ENCODE results near the gene ATP6V1A.

The ATP6V1A gene

GRCh38 chr3:113741620-113742019 lies 5.2 kb upstream of the ATP6V1A start:
- peaks cover 34 to 58% (median 48%) of the 10 kb centered on the region in 10 experiments for H3K4me1 ChIP-seq
- no peak overlapping the region for H3K27ac ChIP-seq
- peaks cover 79 to 90% (median 84%) of the 10 kb centered on the region in 11 experiments; a peak in 21 of 22 replicates for H4K20me1 ChIP-seq
- no peak for TF ChIP-seq Cebpa-rat (IDR thresholded peaks at IDR 0.05)
- no peaks in the 10 kb centered on the region for H3K27me3 ChIP-seq
- H3K36me3 ChIP-seq = peaks cover 0 to 27% (median 9%) of the 10 kb centered on the region in 11 experiments; a peak in 7 of 22 replicates
- no peak overlapping the region for H3K4me3 ChIP-seq
- peak overlapping the region in 6 of 11 experiments; percentile 5 to 96 (median 28); a peak in 6 of 22 replicates for H3K4me2 ChIP-seq
- H3K9me3 ChIP-seq (replicated peaks in 1 of 11) = no peaks in the 10 kb centered on the region
- no peak overlapping the region for H3K9ac ChIP-seq

GRCh38 chr3:113743006-113743630 lies 3.7 kb upstream of the ATP6V1A start:
- H3K27ac ChIP-seq = peak overlapping the region in 1 of 11 experiments; percentile 100; a peak in 1 of 22 replicates
- no peaks in the 10 kb centered on the region for H3K9me3 ChIP-seq (replicated peaks in 1 of 11)
- TF ChIP-seq Cebpa-rat (IDR thresholded peaks at IDR 0.05) = no peak
- peaks cover 30 to 54% (median 44%) of the 10 kb centered on the region in 10 experiments for H3K4me1 ChIP-seq
- H3K4me2 ChIP-seq = peak overlapping the region; percentile 84 to 99 (median 90); a peak in 21 of 22 replicates
- peaks cover 0 to 27% (median 9%) of the 10 kb centered on the region in 11 experiments; a peak in 7 of 22 replicates for H3K36me3 ChIP-seq
- H3K27me3 ChIP-seq = no peaks in the 10 kb centered on the region
- peak overlapping the region in 5 of 10 experiments; percentile 77 to 97 (median 91); a peak in 8 of 20 replicates for H3K4me3 ChIP-seq
- H4K20me1 ChIP-seq = peaks cover 64 to 75% (median 69%) of the 10 kb centered on the region in 11 experiments; a peak in 21 of 22 replicates
- peak overlapping the region in 8 of 11 experiments; percentile 11 to 99 (median 96); a peak in 7 of 22 replicates for H3K9ac ChIP-seq

GRCh38 chr3:113744941-113745755 lies 1.7 kb upstream of the ATP6V1A start:
- TF ChIP-seq Cebpa-rat (IDR thresholded peaks at IDR 0.05) = no peak
- Histone ChIP-seq H3K9ac (peak overlapping the region; percentile 89 to 99 (median 96)), H3K36me3 (peaks cover 0 to 27% (median 9%) of the 10 kb centered on the region in 11 experiments; a peak in 7 of 22 replicates), H4K20me1 (peaks cover 48 to 68% (median 49%) of the 10 kb centered on the region in 11 experiments; a peak in 21 of 22 replicates), H3K4me1 (peaks cover 43 to 67% (median 59%) of the 10 kb centered on the region in 10 experiments), H3K27me3 (no peaks in the 10 kb centered on the region), H3K27ac (peak overlapping the region; percentile 96 to 100 (median 98)), H3K4me3 (peak overlapping the region; percentile 73 to 97 (median 88)), H3K4me2 (peak overlapping the region; percentile 84 to 99 (median 90)), H3K9me3 (replicated peaks in 1 of 11) (no peaks in the 10 kb centered on the region)

- Histone ChIP-seq H3K4me1 (peaks cover 43 to 69% (median 57%) of the 10 kb centered on the region in 10 experiments), H3K27ac (peak within 1 kb of the TSS; percentile 96 to 100 (median 98)), H3K4me3 (peak within 1 kb of the TSS; percentile 73 to 97 (median 88))
Measured at GRCh38 chr3:113745756-113746547, 883 bp upstream of the ATP6V1A start, which contains the start of gene NAA50. Gene NAA50, minus strand, starts transcription at chr3:113746249. Its CDS starts 300 bp downstream, at chr3:113745949.

GRCh38 chr3:113747283-113748046 lies 630 bp downstream of the ATP6V1A start:
- H3K4me2 ChIP-seq = peak overlapping the region; percentile 65 to 99 (median 96)
- peaks cover 0 to 15% (median 0%) of the 10 kb centered on the region in 11 experiments; a peak in 3 of 22 replicates for H3K36me3 ChIP-seq
- peak overlapping the region; percentile 89 to 99 (median 96) for H3K9ac ChIP-seq
- peak overlapping the region; percentile 96 to 100 (median 98); a peak in 21 of 22 replicates for H3K27ac ChIP-seq
- TF ChIP-seq Cebpa-rat (IDR thresholded peaks at IDR 0.05) = no peak
- H4K20me1 ChIP-seq = peaks cover 25 to 54% (median 26%) of the 10 kb centered on the region in 11 experiments; a peak in 21 of 22 replicates
- H3K9me3 ChIP-seq (replicated peaks in 1 of 11) = no peaks in the 10 kb centered on the region
- H3K4me3 ChIP-seq = peak overlapping the region; percentile 73 to 97 (median 88)
- peaks cover 38 to 55% (median 45%) of the 10 kb centered on the region in 10 experiments for H3K4me1 ChIP-seq
- H3K27me3 ChIP-seq = no peaks in the 10 kb centered on the region

More at GRCh38 chr3:113745756-113746547, 883 bp upstream of the ATP6V1A start, which contains the start of gene NAA50:
- Histone ChIP-seq H3K9ac (peak within 1 kb of the TSS; percentile 89 to 99 (median 96)), H3K9me3 (replicated peaks in 1 of 11) (no peaks in the 10 kb centered on the region), H4K20me1 (peaks cover 40 to 68% (median 41%) of the 10 kb centered on the region in 11 experiments; a peak in 21 of 22 replicates), H3K27me3 (no peaks in the 10 kb centered on the region), H3K36me3 (peaks cover 0 to 26% (median 7%) of the 10 kb centered on the region in 11 experiments; a peak in 7 of 22 replicates), H3K4me2 (peak within 1 kb of the TSS; percentile 88 to 99 (median 96))
- no peak for TF ChIP-seq Cebpa-rat (IDR thresholded peaks at IDR 0.05)

- Histone ChIP-seq H3K27me3 (no peaks in the 10 kb centered on the region), H3K4me2 (no peak overlapping the region), H3K9ac (no peak overlapping the region), H3K27ac (no peak overlapping the region), H4K20me1 (peaks cover 0 to 60% (median 4%) of the 10 kb centered on the region in 11 experiments; a peak in 8 of 22 replicates), H3K4me3 (no peak overlapping the region), H3K36me3 (peaks cover 0 to 21% (median 0%) of the 10 kb centered on the region in 11 experiments; a peak in 5 of 22 replicates), H3K9me3 (replicated peaks in 1 of 11) (no peaks in the 10 kb centered on the region), H3K4me1 (peaks cover 18 to 52% (median 29%) of the 10 kb centered on the region in 10 experiments)
- no peak for TF ChIP-seq Cebpa-rat (IDR thresholded peaks at IDR 0.05)
Measured at GRCh38 chr3:113751141-113751540, 4.3 kb downstream of the ATP6V1A start.

- H3K27ac ChIP-seq = no peak overlapping the region
- TF ChIP-seq Cebpa-rat (IDR thresholded peaks at IDR 0.05) = no peak
- H3K27me3 ChIP-seq = no peaks in the 10 kb centered on the region
- H3K4me1 ChIP-seq = peaks cover 7 to 44% (median 19%) of the 10 kb centered on the region in 10 experiments; a peak in 19 of 20 replicates
- H3K4me3 ChIP-seq = no peak overlapping the region
- no peak overlapping the region for H3K9ac ChIP-seq
- H3K4me2 ChIP-seq = peak overlapping the region in 1 of 11 experiments; percentile 63; a peak in 3 of 22 replicates
- peaks cover 0 to 57% (median 4%) of the 10 kb centered on the region in 11 experiments; a peak in 8 of 22 replicates for H4K20me1 ChIP-seq
- H3K9me3 ChIP-seq (replicated peaks in 1 of 11) = peaks cover 11 to 20% (median 16%) of the 10 kb centered on the region in 11 experiments
- peaks cover 0 to 42% (median 11%) of the 10 kb centered on the region in 11 experiments; a peak in 10 of 22 replicates for H3K36me3 ChIP-seq
Measured at GRCh38 chr3:113753376-113753985, 6.6 kb downstream of the ATP6V1A start.
